Activated CD4-positive, CD25-positive, alpha-beta regulatory T cell (primary cell): ENCODE results near the gene FAN1.
"Not testable (repeated sequence)": the region's sequence is repeated elsewhere in the genome, so short reads cannot be mapped to it uniquely, and the experiment has no call there.

Experiments
- DNase-seq, 4 experiments: peaks; one replicate each; lab custom pipeline; 2025; lab: John Stamatoyannopoulos, UW

Gene FAN1

DNA sequence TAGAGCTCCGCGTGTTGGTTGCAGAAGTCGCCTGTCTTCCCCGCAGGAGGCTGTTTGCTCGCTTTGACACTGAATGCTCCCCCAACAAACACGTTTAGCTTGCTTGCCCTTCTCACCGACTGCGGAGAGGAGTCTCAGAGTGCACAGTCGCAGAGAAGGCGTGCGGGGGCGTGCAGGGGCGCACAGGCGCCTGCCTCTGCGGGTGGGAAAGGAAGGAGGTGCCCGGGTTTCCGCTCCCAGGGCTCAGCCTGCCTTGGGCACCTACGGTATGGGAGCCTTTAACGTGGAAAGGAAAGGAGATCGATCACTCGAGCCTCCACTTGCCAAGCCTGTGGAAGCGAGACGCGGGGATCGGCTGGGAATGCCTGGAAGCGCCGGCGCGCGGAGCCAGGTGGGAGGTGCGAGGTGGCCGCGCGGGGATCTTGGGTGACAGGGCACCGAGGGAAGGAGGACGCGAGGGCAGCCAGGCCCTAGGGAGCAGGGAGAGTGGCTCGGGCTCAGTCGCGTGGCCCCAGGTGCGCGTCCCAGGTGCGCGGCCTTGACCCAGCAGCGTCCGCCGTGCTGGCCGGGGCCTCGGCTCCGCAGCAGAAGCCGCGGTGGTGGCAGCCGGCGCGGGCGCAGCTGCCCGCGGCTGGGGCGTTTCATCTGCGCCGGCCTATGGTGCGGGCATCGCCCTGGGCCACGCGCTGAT lies at the start of gene FAN1:
TSS of gene FAN1 (plus strand) at position 419 of the 691 bp plus-strand sequence. CDS start 749 bp downstream, outside the sequence.
- peak; percentile 52 to 62 (median 52) for DNase-seq

GRCh38 chr15:30859091-30859874 lies 44.4 kb upstream of the FAN1 start:
- DNase-seq, result no peak

DNA sequence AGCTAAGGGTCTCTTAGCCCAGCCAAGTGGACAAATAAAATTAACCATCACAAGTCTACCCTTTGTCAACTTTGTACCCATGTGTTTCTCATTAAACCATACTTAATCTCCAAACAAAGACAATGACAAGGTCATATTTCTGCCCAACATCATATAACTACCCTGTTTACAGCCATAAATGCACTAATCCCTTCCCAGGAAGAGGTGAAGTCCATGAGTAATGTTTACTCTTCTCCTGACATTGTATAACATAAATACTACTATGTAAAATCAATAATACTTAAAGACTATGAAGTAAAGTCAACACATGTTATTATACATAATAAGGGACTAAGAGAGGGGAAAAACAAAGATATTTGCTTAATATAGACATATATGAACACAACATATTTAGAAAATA lies 38.5 kb upstream of the FAN1 start:
- no peak for DNase-seq

- no peak for DNase-seq
Observed at GRCh38 chr15:30870681-30871080, 33.0 kb upstream of the FAN1 start.

- no peak for DNase-seq
Observed at GRCh38 chr15:30872341-30872748, 31.4 kb upstream of the FAN1 start.

DNA sequence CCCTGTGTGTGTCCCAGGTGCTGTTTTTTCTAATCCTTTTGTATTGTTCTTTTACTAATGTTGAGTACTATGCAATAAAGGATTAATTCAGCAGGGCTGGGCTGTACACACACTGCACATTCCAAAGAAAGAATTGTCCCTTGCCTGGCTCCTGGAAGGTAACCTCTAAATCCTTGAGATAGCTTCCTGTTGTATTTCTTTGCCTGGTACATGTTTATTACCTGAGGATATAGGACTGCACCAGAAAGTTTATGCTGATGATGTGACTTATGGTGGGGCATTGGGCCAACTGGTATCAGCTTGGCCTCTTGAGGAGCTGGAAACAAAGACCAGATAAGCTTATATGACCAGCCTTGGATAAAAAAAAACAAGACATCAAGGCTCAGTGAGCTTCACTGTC lies 26.6 kb upstream of the FAN1 start:
- DNase-seq, result no peak

GRCh38 chr15:30878515-30878914 lies 25.2 kb upstream of the FAN1 start:
- no peak for DNase-seq

DNA sequence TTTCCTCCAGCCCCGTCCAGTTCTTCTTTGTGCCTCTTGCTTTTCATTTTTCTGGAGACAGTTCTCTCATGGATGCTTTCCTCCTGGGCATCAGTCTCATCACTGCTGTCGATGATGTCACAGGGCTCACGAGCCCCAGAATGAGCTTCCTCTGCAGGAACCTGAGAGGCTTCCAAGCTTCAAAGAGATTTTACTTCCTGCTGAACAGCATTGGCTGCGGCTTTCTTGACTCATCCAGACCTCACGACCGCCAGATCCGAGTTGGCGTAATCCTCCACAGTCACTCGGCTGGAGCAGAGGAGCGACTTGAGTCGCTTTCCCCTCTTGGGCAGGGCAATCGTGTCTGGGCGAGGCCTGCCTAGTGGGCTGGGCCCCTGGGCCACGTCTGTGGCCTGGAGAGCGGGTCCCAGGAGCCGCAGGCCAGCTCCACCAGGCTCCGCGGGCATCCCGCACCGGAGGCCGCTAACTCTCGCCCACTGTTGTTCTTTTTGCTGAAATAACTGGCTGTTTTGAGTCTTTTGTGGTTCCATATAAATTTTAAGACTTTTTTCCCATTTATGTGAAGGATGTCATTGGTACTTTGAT lies 20.8 kb upstream of the FAN1 start:
- DNase-seq, result no peak

DNA sequence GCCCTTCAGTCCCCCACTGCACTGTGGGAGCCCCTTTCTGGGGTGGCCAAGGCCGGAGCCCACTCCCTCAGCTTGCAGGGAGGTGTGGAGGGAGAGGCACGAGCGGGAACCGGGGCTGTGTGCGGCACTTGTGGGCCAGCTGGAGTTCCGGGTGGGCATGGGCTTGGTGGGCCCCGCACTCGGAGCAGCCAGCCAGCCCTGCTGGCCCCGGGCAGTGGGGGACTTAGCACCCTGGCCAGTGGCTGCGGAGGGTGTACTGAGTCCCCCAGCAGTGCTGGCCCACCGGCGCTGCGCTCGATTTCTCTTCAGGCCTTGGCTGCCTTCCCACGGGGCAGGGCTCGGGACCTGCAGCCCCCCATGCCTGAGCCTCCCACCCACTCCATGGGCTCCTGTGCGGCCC lies 20.0 kb upstream of the FAN1 start:
- DNase-seq, result not testable (repeated sequence)

DNA sequence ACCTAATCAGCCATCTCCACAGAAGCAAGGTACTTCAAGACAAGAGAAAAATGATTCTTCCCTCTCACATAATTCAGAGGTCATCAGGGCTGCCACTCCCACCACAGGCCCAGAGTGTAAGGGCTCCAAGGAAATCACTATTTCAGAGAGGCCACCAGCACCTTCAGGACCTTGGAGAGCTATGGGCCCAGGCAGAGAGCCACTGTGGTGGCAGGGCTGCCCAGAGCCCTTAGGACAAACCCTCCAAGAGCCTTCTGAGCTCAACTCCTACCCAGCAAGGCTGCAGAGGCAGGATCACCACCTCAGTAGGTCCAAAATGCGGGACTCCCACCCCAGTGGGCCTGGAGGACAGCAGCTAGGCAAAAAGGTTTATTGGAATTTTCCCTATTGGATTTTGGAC lies 17.9 kb upstream of the FAN1 start:
- no peak for DNase-seq

DNA sequence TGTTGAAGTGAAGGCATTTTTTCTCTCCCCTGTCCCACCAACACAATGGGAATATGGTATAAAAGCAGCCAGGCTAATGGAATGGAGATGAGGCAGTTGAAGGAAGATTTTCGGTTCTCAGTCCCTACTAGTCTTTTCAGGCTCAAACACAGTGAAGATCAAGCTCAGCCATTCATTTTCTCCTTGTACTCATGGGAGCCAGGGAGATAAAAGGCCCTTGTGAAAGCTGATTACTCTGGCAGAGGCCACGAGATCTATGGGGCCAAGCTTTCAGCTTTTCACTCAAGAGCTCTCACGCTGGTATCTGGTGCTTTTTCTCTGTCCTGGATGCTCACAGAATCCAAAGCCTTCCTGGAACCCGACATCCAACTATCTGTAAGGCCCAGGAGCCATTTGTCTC lies 14.5 kb upstream of the FAN1 start:
- no peak for DNase-seq

GRCh38 chr15:30895461-30896210 lies 8.1 kb upstream of the FAN1 start:
- no peak for DNase-seq

DNA sequence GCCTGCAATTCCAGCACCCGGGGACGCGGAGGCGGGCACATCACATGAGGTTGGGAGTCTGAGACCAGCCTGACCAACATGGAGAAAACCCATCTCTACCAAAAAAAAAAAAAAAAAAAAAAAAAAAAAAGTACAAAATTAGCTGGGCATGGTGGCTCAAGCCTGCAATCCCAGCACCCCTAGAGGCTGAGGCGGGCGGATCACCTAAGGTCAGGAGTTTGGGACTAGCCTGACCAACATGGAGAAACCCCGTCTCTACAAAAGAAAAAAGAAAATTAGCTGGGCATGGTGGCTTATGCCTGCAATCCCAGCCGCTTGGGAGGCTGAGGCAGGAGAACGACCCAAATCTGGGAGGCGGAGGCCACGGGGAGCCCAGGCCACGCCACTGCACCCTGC lies 7.5 kb upstream of the FAN1 start:
- DNase-seq, result no peak

- no peak for DNase-seq
Observed at GRCh38 chr15:30901889-30902288, 1.8 kb upstream of the FAN1 start.

- no peak for DNase-seq
Observed at GRCh38 chr15:30904812-30905211, 1.1 kb downstream of the FAN1 start.

DNA sequence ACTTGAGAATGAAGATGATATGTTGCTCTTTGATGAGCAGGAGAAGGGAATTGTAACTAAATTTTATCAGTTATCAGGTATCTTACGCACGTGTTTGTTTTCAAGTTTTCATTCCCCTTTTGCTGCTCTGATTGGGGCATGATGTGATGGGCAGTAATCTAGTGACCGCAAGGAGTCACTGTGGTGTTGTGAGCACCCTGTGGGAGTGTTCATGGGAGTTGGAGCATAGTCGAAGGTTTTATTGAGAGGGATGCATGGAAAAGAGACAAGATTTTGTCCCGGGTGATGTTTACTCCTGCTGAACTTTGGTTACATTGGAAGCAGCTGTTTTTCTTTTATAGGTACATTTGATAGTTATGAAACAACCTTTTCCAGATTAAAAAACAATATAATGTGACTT lies 2.1 kb downstream of the FAN1 start:
- no peak for DNase-seq

DNA sequence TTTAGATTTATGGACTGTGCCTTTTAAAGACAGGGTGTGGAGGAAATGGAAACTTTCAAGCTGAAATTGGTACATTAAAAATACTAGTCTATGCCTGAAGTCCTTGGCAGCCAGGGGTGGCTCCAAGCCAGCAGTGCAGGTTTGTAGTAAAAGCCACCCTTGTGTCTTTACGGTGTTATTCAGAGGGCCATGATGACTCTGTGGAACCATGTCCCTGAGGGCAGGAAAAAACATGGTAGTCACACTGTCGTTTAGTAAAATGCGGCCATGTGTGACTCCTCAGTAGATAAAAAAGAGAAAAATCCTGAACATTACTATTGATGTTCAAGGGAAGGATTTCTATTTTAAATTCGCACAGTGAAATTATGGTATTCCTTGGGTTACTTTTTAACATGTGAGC lies 2.7 kb downstream of the FAN1 start:
- no peak for DNase-seq

- DNase-seq, result no peak
Observed at GRCh38 chr15:30913761-30914160, 10.0 kb downstream of the FAN1 start.

DNA sequence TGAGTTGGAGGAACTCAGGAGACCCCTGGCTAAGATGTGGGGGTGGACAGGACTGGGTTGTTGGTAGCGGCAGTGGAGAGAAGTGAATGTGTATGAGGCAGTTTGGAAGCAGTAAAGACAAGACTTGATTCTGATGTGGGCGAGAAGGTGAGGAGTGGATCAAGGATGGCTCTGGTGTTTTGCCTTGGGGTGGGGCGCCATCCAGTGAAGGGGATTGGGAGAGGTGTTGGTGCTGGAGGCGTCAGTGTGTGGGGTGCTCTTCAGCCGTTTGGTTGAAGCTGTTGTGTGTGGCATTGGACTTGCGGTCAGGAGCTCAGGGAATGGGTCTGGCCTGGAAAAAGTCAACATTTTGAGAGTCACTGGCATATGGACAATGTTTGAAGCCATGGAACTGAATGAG lies 13.3 kb downstream of the FAN1 start:
- DNase-seq, result no peak

DNA sequence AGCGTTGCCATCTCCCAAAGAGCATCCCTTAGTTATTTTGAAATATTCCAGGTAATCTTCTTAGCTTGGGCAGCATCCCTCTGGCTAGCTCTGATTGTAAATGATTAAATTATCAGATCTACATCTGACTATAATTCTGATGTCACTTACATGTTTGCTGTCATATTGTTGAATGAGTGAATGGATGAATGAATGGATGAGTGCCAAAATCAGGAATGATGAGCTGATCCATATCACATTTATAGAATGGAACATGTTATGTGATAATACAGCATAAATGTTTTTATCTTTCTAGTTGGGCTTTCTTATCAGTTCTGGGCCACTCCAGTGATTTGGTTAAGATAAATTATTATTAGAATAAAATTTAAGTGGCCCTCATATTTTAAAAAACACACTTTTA lies 14.0 kb downstream of the FAN1 start:
- DNase-seq, result no peak

- DNase-seq, result no peak
Observed at GRCh38 chr15:30918366-30918765, 14.7 kb downstream of the FAN1 start.

DNA sequence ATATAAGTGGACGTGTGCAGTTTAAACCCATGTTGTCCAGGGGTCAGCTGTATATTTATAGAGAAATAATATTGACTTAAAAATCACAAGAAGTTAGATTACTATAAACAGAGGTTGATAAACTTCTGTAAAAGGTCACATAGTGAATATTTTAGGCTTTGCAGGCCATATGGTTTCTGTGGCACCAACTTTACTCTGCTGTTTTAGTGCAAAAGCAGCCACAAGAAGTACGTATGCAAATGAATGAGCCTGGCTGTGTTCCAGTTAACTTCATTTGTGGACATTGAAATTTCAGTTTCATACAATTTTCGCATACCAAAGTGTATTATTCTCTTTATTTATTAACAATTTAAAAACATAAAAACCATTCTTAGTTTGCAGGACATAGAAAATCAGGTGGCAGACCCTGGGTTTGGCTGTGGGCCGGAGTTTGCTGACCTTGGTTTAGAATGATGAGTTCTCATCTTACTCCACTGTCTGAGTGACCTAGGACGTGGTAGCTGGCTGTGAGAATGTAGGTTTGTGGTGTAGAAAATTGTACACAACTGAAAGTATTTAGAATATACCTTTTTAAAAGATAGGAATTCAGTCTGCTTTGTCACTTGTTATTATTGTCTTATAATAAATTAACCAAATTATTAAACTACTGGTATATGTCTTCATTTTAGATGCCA lies 16.3 kb downstream of the FAN1 start:
- no peak for DNase-seq
